Measurements from ENCODE around the gene SNX33.

- TF ChIP-seq POLR2AphosphoS5 (IDR thresholded peaks at IDR 0.05; ENCODE audit: low read depth, low read length), result no peak
- no peak for TF ChIP-seq POLR2A (IDR thresholded peaks at IDR 0.05; ENCODE audit: low read depth, low read length)
- TF ChIP-seq TAF1 (IDR thresholded peaks at IDR 0.05; ENCODE audit: borderline replicate concordance, low read depth, low read length), result no peak
Measured at GRCh38 chr15:75704618-75705017, 56.9 kb downstream of the SNX33 start.

All from GM12892 (cell line).